HepG2 (cell line): Measurements from ENCODE around the gene RPS6KC1. TPM values are rescaled to one million over a fixed set of nuclear protein-coding genes. Genes with fewer than 3 reads are reported as not detected.

Experiments
- ARID3A ChIP-seq: IDR thresholded peaks from 2 replicates; pipeline ENCODE4 v1.6.1; 2012; ENCODE audit warnings: low read depth, low read length, improper control_type of control experiment
- ARID5B ChIP-seq: IDR thresholded peaks from 2 replicates; pipeline ENCODE4 v1.4.0; 2020; ENCODE audit warnings: mild to moderate bottlenecking, missing genetic modification reagents
- BRF2 ChIP-seq: sonication (generic); formaldehyde crosslinking; IDR thresholded peaks from 2 replicates; pipeline ENCODE4 v1.8.1; 2022; ENCODE audit warnings: mild to moderate bottlenecking, missing genetic modification reagents
- CSRNP1 ChIP-seq: sonication (generic); formaldehyde crosslinking; IDR thresholded peaks from 2 replicates; pipeline ENCODE4 v1.8.1; 2023; ENCODE audit warnings: mild to moderate bottlenecking, missing genetic modification reagents
- ELF3 ChIP-seq: IDR thresholded peaks from 2 replicates; pipeline ENCODE4 v1.6.1; 2016; ENCODE audit warnings: missing genetic modification reagents, missing compliant biosample characterization
- FOXA3 ChIP-seq: IDR thresholded peaks from 2 replicates; pipeline ENCODE4 v1.6.1; 2016; ENCODE audit warnings: missing genetic modification reagents, missing compliant biosample characterization
- HDAC1 ChIP-seq: sonication (generic); formaldehyde crosslinking; IDR thresholded peaks from 2 replicates; pipeline ENCODE4 v1.5.1; 2020; ENCODE audit warnings: mild to moderate bottlenecking, missing genetic modification reagents
- HOMEZ ChIP-seq: IDR thresholded peaks from 2 replicates; pipeline ENCODE4 v1.6.1; 2016; ENCODE audit warnings: low read depth
- NR3C1 ChIP-seq: sonication (generic); formaldehyde crosslinking; IDR thresholded peaks from 2 replicates; pipeline ENCODE4 v1.4.0; 2020; ENCODE audit warnings: missing genetic modification reagents
- PHF5A ChIP-seq: IDR thresholded peaks from one replicate; pipeline ENCODE4 v1.6.1; 2018; ENCODE audit warnings: low read depth, missing genetic modification reagents; ENCODE audit not compliant: unreplicated experiment
- POGZ ChIP-seq: sonication (generic); formaldehyde crosslinking; IDR thresholded peaks from 2 replicates; pipeline ENCODE4 v1.4.0; 2020; ENCODE audit warnings: mild to moderate bottlenecking, missing genetic modification reagents
- RARA ChIP-seq: IDR thresholded peaks from 2 replicates; pipeline ENCODE4 v1.6.1; 2016; ENCODE audit warnings: missing genetic modification reagents, missing compliant biosample characterization
- REST ChIP-seq, 2 experiments: IDR thresholded peaks; 2 replicates each; pipeline ENCODE4 v1.6.1; 2011 to 2012; ENCODE audit warnings: low read length in 2 of 2, borderline replicate concordance in 1 of 2, low read depth in 1 of 2, mild to moderate bottlenecking in 1 of 2, moderate library complexity in 1 of 2
- TEAD3 ChIP-seq: optimal IDR thresholded peaks from 2 replicates; pipeline ENCODE3; 2016; ENCODE audit warnings: borderline replicate concordance
- XRCC5 ChIP-seq: fragments of 200-400 bp; formaldehyde crosslinking; optimal IDR thresholded peaks from 2 replicates; pipeline ENCODE3; 2017; ENCODE audit warnings: mild to moderate bottlenecking, low read length
- polyA plus RNA-seq, 8 experiments: library from polyadenylated mRNA; depleted of rRNA in 3 of 8; stranded (reverse) in 7 of 8; unstranded in 1 of 8; fragments of >200 nt; fragmentation: Illumina TruSeq in 4 of 8; extraction: Trizol in 4 of 8; gene quantifications; 2 replicates each; pipeline versions ENCODE4 v1.2.1 to v1.2.3, GENCODE V29; 2011 to 2016; ENCODE audit warnings: low read depth in 4 of 8, missing spikeins in 1 of 8, mixed read lengths in 1 of 8; ENCODE audit not compliant: insufficient read depth in 1 of 8
- total RNA-seq, 5 experiments: library from RNA; depleted of rRNA; stranded (reverse); fragments of >200 nt; fragmentation: Illumina TruSeq; extraction: Trizol; gene quantifications; 2 replicates each; pipeline ENCODE4 v1.2.3, GENCODE V29; 2016; ENCODE audit warnings: low read depth in 1 of 5

Gene RPS6KC1
- total and polyA plus RNA-seq, 2 of the 13 experiments (the other 11 are each of a cell fraction or from before 2014, with no cell fraction given) = 11.0 to 25.2 TPM

- no peak for TF ChIP-seq BRF2 (CRISPR knock-in tag)
- TF ChIP-seq NR3C1 (CRISPR knock-in tag) = no peak
- no peak for TF ChIP-seq HDAC1
- peak; percentile 63 for TF ChIP-seq RARA
- TF ChIP-seq PHF5A (CRISPR knock-in tag) = no peak
- 0 out of 2 replicates have a peak, but pooled peaks have one; percentile 21 for TF ChIP-seq ARID3A
- TF ChIP-seq HOMEZ = peak; percentile 54; the same call in 1 of the 2 replicates
- no peak for TF ChIP-seq REST (IDR thresholded peaks at IDR 0.05; ENCODE audit: borderline replicate concordance in 1 of 2, low read depth in 1 of 2, low read length in 2 of 2)
- 0 out of 2 replicates have a peak, but pooled peaks have one; percentile 8 for TF ChIP-seq FOXA3 (CRISPR knock-in tag)
- peak; percentile 24; the same call in 1 of the 2 replicates for TF ChIP-seq ARID5B (CRISPR knock-in tag)
- no peak for TF ChIP-seq XRCC5
- peak; percentile 66 for TF ChIP-seq ELF3 (CRISPR knock-in tag)
- TF ChIP-seq TEAD3 = peak; percentile 33
- TF ChIP-seq CSRNP1 (CRISPR knock-in tag) = no peak
- peak; percentile 65 for TF ChIP-seq POGZ (CRISPR knock-in tag)
These were observed 223.1 kb downstream of the RPS6KC1 start (continued) for GRCh38 chr1:213274140-213274539.
